GM18499 (cell line): ENCODE measurements around the gene ERICH6.
A peak's percentile ranks its signal among the peaks of the same experiment; 100 is the strongest.

Source experiments
- ATAC-seq: cut with Tn5 transposase; IDR thresholded peaks from one replicate; pipeline ENCODE4 v1.9.1; 2021; ENCODE audit warnings: moderate number of reproducible peaks; ENCODE audit not compliant: insufficient read depth, unreplicated experiment

The ERICH6 gene

DNA sequence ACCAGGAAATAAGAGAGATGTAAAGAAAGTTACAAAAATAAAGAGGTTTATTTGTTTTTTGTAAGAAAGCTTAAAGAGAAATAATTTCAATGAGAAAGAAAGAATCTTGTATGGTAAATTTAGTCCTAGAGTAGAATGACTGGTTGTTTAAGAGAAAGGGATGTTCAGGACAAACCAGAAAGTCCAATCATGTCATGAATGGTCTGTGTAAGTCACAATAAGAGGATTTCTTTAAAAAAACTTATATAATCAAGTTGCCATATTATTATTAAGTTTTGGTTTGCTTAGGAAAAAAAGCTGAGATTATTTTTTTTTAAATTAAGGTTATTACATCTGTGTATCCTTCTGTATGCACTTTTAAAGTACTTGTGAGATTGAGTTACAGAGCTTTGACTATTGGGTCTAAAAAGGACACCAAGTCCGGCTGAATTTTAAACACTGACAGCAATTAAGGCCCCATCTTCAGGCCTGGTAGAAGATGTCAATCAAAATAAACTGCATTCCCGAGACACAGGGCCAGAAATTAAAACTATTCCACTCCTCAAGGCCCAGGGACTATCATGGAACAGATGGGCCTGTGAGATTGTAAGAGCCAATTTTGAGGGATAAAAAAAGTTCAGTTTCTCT lies 12.2 kb downstream of the ERICH6 start:
- no peak for ATAC-seq

DNA sequence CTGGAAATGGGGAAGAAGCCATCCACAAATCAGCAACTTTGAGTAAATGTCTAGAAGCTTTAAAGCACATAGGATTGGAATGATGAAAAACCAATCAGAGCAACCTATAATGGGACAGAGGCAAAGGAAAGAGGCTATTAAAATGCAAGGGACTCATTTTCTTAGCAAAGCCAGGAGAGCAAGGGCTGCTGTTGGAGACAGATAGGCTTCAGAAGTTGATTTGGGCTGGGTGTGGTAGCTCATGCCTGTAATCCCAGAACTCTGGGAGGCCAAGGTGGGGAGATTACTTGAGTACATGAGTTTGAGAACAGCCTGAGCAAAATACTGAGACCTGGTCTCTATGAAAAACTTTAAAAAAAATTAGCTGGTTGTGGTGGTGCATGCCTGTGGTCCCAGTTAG lies 16.1 kb downstream of the ERICH6 start:
- ATAC-seq, result no peak

DNA sequence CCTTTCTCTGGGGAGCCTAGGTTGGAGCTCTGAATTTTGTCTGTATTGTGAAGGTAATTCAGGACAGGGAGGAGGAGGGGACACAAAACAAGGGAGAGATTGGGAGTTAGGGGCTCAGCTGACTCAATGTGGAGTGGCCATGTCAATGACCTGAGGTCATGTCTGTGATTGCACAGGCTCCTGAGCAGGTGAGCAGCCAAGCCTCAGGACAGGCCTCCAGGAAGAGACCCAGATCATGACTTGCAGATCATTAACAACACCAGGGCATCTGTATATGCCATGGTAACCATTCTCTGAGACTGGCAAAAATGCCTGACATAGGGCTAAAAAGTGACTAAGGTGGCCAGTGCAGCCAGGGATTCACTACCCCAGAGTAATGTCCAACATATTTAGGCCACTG lies 20.9 kb downstream of the ERICH6 start:
- no peak for ATAC-seq

DNA sequence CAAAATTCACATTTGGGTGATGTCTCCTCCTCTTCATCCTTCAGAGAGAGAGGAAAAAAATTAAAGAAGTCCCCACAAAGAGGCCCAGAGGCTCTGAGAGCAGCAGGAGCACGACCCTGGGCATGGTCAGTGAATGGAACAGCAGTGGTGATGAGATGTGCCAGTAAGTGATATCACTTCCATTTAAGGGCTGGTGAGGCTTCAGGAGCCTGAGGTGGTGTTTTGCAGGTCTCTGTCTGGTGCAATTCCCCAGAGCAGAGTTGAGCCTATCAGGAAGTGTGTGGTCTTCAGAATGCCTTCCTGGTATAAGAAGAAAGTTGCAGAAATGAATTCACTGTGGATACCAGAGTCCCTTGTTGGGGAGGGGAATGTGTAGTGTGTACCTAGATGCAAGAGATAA lies 21.4 kb downstream of the ERICH6 start:
- no peak for ATAC-seq

DNA sequence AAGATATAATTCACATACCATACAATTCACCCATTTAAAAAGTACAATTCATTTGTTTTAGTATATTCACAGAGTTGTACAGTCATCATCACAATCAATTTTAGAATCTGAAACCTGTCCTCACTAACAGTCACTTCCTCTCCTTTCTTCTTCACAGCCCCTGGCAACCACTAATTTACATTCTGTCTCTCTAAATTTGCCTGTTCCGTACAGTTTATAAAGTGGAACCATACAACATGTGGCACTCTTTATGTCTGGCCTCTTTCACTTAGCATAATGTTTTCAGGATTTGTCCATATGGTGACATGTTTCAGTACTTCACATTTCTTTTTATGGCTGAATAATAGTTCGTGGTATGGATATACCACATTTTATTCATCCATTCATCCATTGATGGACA lies 22.7 kb downstream of the ERICH6 start:
- peak; percentile 85 for ATAC-seq

DNA sequence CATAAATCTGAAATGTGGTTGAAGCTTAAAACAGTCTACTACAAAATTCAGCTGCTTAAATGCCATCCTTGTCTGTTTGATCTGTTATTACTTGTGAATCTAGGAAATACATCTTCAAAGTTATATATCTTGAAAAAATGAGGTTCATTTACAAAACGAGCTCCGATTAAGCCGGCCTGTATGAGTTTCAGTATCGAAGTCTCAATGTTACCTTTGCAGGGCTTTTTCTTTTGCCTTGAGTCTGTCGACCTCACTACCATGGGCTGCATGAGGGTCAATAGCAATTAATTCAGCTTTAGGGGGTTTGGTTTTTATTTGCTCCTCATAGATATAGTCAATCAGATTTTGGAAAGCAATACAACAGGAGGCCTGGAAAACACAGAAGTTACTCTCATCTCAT lies 23.2 kb downstream of the ERICH6 start:
- no peak for ATAC-seq

DNA sequence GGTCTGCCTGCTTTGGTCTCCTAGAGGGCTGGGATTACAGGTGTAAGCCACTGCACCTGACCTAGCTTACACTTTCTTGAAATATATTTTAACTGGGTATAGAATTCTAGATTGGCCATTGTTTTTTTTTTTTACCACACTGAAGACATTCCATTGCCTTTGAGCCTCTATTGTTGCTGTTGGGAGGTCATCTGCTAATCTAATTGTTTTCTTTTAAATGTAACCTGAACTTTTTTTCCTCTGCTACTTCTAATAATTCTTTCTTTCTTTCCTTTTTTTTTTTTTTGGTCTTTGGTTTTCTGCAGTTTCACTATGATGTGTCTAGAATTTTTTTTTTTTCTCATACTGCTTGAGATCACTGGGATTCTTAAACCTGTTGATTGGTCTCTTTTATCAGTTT lies 28.1 kb downstream of the ERICH6 start:
- ATAC-seq, result no peak

DNA sequence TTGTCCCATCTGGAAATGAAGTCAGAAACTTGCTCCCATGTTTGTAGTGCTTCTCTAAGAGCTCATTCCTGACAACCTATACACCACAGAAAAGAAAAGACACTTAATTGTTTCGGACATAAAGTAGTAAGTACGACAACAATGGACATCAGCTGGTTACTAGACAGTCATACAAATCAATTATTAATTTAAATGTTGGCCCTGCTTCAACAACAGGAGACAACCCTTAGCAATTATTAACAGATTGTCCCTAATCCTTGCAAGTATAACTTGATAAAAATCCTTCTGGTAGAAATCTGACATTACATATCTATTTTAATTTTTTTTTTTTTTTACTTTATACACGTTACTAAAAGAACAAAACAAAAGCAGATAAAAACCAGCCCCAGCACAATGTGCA lies 29.8 kb downstream of the ERICH6 start:
- no peak for ATAC-seq

DNA sequence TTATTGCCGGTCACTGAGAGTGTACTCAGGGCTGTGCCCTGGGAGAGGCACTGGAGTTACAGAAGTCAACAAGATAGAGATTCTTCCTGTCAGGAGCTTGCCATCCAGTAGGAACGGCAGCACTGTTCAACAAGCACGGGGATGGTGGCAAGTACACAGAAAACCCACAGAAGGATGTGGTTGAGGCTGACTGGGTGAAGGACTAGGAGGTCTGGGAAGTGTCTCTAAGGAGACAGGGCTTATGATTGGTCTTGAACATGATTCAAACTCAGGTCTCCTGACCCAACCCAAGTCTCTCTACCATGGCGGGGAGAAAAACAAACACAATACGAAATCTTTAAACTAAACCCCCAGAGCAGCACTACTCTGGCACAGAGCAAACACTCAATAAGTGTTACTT lies 37.6 kb downstream of the ERICH6 start:
- no peak for ATAC-seq

DNA sequence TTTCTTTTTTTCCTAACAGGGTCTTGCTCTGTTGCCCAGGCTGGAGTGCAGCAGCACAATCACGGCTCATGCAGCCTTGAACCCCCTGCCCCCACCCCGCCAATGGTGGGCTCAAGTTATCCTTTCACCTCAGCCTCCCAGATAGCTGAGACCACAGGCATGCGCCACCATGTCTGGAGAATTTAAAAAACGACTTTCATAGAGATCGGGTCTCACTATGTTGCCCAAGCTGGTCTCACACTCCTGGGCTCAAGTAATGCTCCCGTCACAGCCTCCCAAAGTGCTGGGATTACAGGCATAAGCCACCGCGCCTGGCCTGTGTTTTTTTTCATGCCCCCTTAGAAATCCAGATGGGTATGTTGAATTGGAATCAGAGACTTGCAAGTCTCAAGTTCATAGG lies 40.3 kb downstream of the ERICH6 start:
- no peak for ATAC-seq

DNA sequence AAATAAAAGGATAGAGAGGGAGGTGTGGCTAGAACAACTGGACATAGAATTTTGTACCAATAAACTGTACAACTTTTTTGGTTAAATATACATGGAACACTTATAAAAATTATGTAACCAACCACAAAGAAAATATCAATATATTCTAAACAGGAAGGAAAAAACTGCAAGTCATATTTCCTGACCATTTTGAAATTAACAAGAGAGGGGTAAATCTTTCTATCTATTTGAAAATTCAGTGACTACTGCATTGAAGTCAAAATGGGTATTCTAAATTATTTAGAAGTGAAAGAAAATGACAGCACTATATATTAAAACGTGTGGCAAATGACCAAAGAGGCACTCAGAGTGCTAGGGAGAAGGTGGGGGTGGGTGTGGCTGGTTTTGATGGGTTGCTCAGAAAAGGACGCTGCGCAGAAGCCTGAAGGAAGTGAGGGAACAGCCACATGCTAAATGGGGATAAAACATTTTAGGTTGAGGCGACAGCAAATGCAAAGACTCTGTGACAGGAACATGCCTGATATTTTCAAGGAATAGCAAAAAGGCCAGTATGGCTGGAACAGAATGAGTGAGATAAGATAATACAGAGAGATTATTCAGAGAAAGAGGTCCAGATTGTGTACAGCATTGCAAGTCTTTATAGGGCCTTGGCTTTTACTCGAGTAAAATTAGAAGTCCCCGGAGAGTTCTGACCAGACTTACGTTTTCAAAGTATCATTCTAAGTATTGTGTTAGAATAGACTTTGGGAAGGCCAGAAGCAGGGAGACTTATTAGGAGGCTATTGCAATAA lies 41.1 kb downstream of the ERICH6 start:
- no peak for ATAC-seq

DNA sequence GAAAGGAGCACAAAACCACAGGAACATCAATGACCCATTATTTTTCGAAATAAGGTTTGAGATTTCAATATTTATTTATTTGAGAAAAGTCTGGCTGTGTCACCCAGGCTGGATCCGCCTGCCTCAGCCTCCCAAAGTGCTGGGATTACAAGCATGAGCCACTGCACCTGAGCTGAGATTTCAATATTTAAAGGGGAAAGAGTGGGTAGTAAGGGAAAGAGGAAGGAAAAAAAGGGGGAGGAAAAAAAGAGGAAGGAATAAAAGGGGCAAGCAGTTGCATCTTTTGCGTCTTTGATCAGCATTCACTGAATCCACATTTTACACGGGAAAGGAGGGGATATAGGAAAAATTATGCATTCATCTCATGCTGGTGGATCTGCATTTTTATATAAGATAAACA lies 47.4 kb downstream of the ERICH6 start:
- no peak for ATAC-seq

DNA sequence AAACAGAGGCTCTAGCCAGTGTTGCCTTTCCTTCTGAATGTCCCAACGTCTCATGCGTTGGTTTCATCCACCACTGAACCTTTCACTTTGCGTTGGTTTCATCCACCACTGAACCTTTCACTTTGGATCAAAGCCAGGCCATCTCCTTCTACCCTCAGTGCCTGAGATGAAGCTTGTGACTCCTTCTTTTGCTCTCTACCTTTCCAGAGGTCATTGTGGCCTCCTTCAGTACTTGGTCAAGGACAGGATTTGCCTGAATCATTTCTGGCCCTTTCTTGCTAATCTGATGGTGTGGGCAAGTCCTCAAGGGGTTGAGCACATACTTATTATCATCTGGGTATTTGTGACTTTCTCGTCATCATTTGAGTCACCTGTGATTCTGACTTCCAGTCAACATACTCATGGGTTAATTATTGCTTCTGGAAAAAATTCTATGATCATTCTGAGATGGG lies 50.6 kb downstream of the ERICH6 start:
- no peak for ATAC-seq

DNA sequence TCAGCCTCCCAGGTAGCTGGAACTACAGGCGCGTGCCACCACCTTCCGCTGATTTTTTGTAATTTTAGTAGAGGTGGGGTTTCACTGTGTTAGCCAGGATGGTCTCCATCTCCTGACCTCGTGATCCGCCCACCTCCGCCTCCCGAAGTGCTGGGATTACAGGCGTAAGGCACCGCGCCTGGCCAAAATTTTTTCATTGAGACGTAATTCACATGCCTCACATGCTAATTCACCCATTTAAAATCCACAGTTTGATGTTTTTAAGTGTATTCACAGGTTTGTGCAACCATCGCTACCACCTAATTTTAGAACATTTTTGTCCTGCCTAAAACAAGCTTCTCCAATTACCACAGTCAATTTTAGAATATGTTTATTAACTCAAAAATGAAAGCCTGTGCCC lies 63.5 kb downstream of the ERICH6 start:
- no peak for ATAC-seq

DNA sequence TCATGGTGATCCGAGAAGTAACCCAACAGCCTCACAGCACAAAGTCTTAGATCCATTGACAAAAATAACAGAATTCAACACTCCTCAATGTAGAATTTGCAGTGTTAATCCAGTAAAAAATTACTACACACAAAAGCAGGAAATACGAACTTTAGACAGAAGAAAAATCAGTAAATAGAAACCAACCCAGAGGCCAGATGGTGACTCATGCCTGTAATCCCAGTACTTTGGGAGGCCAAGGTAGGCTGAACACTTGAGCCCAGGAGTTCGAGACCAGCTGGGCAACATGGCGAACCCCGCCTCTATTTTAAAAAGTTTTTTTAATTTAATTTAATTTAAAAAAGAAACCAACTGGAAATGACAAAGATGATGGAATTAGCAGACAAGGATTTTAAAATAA lies 64.5 kb downstream of the ERICH6 start:
- ATAC-seq, result no peak

DNA sequence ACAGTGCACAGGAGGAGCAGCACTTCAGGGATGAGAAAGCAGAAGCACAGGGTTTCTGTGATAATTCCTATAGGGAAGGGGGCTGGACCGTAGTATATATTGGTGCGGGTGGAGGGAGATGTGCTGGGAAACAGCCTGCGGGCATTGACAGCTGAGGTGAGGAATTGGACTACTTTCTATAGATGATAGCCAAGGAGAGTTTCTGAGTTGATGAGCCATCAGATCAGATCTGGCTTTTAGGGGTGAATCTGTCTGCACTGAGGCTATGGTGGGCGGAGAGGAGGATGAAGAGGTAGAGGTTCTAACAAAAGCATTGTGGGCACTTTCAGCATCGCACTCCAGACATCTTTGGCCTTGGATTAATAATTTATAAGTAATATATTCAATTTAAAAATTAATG lies 67.5 kb downstream of the ERICH6 start:
- ATAC-seq, result no peak

DNA sequence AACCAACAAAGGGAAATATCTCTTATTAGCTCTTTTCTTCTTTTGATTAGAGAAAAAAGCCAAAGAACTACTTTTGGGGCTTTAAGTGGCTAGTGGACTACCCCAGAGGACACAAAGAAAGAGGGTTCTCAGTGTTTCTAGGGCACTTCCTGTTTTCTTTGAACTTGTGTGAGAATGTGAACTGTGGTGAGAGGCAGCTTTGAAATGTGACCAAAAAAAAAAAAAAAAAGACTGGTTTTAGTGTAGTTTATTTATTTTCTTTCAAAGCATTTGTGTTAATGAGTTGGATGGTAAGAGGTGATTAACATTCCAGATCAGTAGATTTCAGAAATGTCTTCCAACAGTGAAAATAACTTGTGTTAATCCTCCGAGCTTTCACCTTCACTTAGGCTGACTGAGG lies 68.2 kb downstream of the ERICH6 start:
- ATAC-seq, result no peak

DNA sequence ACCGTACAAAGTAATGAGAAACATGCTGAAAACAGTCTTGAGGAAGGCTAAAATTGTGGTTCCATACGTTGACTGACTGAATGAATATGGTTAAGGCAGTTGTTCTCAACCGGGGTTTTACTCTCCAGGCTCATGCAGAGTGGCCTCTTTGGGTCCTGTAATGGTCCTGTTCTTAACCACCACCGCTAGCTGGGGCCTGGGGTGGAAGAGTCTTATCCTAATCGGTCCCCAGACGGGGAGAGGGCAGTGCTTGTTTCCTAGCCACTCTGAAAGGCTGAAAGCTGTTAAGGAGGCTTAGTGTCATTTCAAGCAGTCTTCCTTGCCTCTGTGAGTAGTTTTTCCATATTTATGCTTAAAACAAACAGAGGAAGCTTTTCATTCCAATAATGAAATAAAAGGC lies 68.6 kb downstream of the ERICH6 start:
- ATAC-seq, result no peak

DNA sequence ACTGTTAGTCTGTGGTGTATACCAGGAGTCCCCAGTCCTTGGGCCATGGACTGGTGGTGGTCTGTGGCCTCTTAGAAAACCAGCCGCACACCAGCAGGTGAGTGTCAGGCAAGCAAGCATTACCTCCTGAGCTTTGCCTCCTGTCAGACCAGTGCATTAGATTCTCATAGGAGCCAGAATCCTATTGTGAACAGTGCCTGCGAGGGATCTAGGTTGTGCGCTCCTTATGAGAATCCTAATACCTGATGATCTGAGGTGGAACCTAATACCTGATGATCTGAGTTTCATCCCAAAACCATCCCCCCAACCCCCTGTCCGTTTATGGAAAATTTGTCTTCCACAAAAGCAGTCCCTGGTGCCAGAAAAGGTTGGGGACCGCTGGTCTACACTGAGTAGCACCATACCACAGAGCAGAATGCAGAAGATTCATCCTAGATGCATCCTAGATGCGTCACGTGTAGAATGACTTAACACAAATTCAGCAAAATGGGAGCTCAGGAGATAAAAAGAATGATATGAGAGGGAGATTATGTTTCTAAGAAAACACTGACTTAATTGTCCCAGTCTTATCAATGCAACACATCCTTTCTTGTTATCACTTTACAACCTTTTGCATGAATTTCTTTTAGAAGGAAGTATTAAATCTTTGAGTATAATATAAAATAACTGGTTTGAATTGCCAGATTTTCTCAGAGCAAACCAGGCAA lies 72.1 kb downstream of the ERICH6 start:
- ATAC-seq, result no peak

DNA sequence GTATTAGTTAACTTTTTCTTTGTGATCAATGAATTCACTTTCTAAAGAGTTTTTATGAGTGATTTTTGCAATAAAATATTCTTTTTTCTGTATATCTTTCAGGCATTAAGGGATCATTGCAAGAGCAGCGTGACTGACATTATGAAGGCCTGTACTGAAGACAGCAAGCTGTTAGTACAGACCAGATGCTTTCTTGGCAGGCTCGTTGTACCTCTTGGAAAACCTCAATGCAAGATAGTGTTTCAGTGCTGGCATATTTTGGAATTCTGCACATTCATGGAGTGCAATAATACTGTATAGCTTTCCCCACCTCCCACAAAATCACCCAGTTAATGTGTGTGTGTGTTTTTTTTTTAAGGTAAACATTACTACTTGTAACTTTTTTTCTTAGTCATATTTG lies 76.2 kb downstream of the ERICH6 start:
- no peak for ATAC-seq

DNA sequence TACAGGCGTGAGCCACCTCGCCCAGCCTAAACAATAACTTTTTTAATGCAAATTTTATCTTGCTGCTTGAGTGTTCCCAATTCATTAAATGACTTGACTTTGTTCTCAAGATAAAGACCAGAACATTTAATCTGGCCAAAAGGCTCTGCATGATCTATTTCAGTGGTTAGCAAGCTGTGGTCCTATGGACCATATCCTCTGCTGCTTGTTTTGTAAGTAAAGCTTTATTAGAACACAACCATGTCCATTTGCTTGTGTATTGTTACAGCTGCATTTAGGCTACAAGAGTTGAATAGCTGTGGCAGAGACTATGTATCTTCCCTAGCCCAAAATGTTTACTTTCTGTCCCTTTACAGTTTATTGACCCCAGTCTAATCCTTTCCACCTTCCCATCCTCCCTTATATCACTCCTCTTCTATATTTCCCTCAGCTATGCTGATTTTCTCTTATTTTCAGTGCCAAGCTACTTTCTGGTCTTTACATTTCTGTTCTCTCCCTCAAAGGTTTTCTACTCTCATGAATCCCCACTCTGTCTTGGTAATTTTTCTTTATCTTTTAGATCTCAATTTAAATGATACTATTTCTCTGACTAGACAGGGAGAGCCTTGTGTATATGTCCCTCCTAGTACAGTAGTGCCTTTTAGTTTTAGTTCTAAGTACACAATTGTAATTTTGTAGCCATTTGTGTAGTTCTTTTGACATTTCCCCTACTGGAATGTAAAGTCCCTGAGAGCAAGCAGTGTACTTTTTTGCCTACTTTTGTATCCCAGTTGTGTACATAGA lies 77.4 kb downstream of the ERICH6 start:
- no peak for ATAC-seq
